NB4 (cell line): Measurements from ENCODE around the gene CSF1R.
A peak's percentile ranks its signal among the peaks of the same experiment; 100 is the strongest.

Source experiments
- DNase-seq: peaks from one replicate; pipeline ENCODE4 v3.0.0; 2010; ENCODE audit warnings: low read depth
- H3K4me3 ChIP-seq: one replicate; pipeline ENCODE4 v1.5.1; 2011; ENCODE audit warnings: mild to moderate bottlenecking, low read depth, low read length, moderate library complexity
- MYC ChIP-seq: IDR thresholded peaks from 2 replicates; pipeline ENCODE4 v1.6.1; 2011; ENCODE audit warnings: low read depth, low read length
- POLR2A ChIP-seq: IDR thresholded peaks from 2 replicates; pipeline ENCODE4 v1.6.1; 2011; ENCODE audit warnings: mild to moderate bottlenecking; ENCODE audit not compliant: insufficient read length; ENCODE audit errors: extremely low read depth
- TF ChIP-seq, protein P1 (sequence below): IDR thresholded peaks from one replicate; pipeline ENCODE4 v1.5.1; 2012; ENCODE audit warnings: low read depth, low read length
- TF ChIP-seq, protein P2 (sequence below): IDR thresholded peaks from 2 replicates; pipeline ENCODE4 v1.6.1; 2011; ENCODE audit warnings: low read depth, low read length

The CSF1R gene

DNA sequence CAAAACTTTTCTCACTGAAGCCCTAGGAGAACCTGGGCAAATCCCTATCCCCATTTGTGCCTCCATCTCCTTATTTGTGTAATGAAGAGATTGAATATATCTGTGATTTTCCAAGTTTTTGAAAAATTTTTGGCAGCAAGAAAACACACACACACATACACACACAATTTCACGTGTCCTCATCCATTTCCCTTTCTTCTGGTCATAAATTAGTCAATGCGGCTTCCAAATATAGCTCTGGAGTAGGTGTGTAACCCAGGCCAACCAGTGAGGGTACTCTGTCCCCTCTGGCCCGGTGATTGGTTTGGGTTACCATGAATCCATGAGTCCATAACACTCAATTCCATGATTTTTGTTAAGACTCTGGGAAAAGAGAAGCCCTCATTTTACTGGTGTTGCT, 12.7 kb downstream of the CSF1R start:
- TF ChIP-seq, protein P1, sequence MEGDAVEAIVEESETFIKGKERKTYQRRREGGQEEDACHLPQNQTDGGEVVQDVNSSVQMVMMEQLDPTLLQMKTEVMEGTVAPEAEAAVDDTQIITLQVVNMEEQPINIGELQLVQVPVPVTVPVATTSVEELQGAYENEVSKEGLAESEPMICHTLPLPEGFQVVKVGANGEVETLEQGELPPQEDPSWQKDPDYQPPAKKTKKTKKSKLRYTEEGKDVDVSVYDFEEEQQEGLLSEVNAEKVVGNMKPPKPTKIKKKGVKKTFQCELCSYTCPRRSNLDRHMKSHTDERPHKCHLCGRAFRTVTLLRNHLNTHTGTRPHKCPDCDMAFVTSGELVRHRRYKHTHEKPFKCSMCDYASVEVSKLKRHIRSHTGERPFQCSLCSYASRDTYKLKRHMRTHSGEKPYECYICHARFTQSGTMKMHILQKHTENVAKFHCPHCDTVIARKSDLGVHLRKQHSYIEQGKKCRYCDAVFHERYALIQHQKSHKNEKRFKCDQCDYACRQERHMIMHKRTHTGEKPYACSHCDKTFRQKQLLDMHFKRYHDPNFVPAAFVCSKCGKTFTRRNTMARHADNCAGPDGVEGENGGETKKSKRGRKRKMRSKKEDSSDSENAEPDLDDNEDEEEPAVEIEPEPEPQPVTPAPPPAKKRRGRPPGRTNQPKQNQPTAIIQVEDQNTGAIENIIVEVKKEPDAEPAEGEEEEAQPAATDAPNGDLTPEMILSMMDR, result no peak
- TF ChIP-seq POLR2A (no peak), MYC (no peak)
- TF ChIP-seq, protein P2, sequence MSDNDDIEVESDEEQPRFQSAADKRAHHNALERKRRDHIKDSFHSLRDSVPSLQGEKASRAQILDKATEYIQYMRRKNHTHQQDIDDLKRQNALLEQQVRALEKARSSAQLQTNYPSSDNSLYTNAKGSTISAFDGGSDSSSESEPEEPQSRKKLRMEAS, result no peak
- DNase-seq, result no peak
- H3K4me3 ChIP-seq, result no peak overlapping the region

DNA sequence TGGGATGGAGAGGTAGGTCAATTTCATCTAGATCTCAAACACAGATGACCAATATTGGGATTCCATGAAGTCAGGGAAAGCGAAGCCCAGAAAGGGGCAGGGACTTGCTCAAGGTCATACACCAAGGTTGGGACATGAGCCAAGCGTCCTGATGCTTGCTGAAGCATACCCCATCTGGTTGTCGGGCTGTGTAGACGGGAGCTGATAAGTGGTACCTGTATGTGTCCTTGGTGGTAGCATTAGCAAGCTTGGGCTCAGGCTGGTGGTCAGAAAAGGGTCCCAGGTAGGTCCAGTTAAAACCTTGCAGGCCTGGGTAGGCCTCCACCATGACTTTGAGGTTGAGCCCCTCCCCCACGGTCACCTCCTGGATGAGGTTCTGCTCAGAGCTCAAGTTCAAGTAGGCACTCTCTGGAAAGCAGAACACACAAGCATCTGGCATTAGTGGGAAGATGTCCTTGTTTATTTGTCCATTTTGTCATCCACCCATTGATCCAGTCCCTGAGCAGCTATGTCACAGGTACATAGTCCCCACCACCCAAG, 13.2 kb downstream of the CSF1R start:
- DNase-seq, result peak; percentile 7

DNA sequence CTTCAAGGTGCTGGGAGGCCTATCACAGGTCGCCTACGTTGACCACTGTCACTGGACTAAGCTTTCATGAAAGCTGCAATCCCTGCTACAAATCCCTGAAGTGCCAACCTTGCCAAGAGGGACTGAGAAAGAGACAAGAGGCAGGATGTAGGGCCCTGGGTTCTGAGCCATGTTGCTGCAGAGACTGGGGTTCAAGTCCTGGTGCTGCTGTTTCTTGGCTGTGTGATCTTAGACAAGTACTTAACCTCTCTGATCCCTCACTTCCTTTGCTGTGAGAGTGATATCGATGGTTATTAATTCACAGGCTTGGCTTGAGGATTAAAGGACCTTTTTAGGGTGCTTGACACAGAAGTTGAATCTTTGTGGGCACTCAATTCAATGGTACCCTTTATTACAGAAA, 15.5 kb downstream of the CSF1R start:
- TF ChIP-seq, protein P1, result no peak
- TF ChIP-seq POLR2A, result no peak
- TF ChIP-seq MYC, result no peak
- H3K4me3 ChIP-seq, result no peak overlapping the region
- DNase-seq, result no peak

More for the DNA sequence above, 13.2 kb downstream of the CSF1R start:
- H3K4me3 ChIP-seq, result no peak overlapping the region
- TF ChIP-seq POLR2A (no peak), MYC (no peak)
- TF ChIP-seq, protein P1, result no peak
- TF ChIP-seq, protein P2, result no peak

DNA sequence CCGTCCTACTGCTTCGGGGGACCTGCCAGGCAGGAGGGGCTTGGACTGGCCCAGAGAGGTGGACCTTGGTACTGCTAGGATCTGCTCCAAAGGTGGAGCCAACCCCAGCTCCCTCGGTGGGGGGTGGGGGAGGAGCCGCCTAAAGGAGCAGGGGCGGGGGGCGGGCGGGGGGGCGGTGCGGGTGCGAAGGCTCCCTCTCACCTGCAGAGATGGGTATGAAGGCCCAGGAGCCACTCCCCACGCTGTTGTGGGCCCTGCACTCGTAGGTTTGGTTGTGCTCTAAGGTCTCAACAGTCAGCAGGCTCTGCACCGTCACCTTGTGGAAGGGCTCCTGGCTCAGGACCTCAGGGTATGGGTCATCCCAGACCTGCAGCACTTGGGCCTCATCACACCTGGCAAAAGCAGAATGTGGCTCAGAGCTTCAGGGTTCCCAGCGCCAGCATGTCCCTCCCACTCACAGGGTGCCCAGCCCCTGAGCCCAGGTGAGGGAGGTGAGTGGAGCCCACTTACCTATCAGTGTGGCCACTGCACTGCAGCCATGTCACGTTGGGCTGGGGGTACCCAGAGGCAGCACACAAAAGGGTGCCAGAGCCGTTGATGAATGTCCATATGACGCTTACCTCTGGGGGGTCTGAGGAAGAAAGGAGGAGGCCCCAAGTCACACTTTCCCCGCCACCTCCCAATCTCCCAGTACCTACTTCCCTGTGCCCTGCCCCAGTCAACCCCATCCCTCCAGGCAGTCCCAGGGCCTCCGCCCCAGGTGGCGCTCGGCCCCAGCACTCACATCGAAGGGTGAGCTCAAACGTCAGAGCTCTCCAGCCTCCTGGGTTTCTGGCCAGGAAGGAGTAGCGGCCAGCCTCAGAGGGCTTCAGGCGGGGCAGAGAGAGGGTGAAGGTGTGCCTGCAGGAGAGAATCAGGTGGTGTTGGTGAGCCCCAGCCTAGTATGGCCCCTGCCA, 16.4 kb downstream of the CSF1R start:
- no peak overlapping the region for H3K4me3 ChIP-seq
- no peak for DNase-seq
- TF ChIP-seq, protein P2, result no peak
- no peak for TF ChIP-seq POLR2A
- TF ChIP-seq, protein P1, result no peak
- no peak for TF ChIP-seq MYC

DNA sequence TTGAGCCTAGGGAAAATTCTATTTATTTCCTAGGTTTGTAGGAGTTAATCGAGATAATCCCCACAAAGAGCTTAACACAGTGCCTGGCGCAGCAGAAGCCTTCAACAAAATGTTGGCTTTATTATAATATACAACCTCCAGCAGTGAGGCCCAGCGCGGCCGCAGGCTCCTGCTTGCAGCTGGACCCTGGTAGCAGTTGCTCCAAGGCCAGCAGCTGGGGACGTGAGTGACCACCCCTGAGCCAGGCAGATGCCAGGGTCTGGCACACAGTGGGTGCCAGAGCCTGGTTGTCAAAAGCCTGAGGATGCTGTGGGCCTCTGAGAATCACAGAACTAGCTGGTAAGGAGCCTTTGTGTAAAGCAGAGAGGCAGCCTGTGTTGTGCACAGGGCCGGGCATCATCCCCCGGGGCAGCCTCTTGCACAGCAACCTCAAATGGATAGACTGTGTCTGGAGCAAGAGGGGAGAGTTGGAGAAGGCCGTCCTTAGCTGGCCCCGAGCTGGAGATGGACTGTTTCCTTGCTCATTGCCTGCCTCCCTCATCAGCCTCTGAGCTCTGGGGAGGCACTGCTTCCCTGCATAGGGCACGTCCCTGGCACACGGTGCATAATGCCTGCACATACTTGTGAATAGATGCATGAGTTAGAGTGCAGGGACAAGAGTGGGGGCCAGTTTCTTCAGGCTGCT, 17.3 kb downstream of the CSF1R start:
- TF ChIP-seq MYC (no peak), POLR2A (no peak)
- TF ChIP-seq, protein P1, result no peak
- TF ChIP-seq, protein P2, result no peak
- DNase-seq, result peak; percentile 44
- no peak overlapping the region for H3K4me3 ChIP-seq
